Hepatocyte (in vitro differentiated cells): ENCODE data around the gene COL11A2. TPM values are rescaled to one million over a fixed set of nuclear protein-coding genes. Genes with fewer than 3 reads are reported as not detected.

Experiments used
- DNase-seq: peaks from one replicate; pipeline ENCODE4 v3.0.0-alpha.2; 2016; ENCODE audit warnings: low spot score
- H2AFZ ChIP-seq: fragments of 200-600 bp; sonication (generic); 2 replicates; pipeline ENCODE4 v1.6.0; 2016; ENCODE audit warnings: antibody characterized with exemption, mild to moderate bottlenecking
- H3K27ac ChIP-seq: fragments of 200-600 bp; sonication (generic); 2 replicates; pipeline ENCODE4 v1.5.1; 2016; ENCODE audit warnings: mild to moderate bottlenecking
- H3K27me3 ChIP-seq: fragments of 200-600 bp; sonication (generic); 2 replicates; pipeline ENCODE4 v1.6.1; 2016
- H3K36me3 ChIP-seq: fragments of 200-600 bp; sonication (generic); replicated peaks from 2 replicates; pipeline ENCODE4 v1.5.1; 2016; ENCODE audit warnings: low read depth; ENCODE audit not compliant: insufficient read depth
- H3K4me1 ChIP-seq: fragments of 200-600 bp; sonication (generic); 2 replicates; pipeline ENCODE4 v1.5.1; 2016; ENCODE audit warnings: mild to moderate bottlenecking, moderate library complexity; ENCODE audit not compliant: insufficient read depth
- H3K4me2 ChIP-seq: fragments of 200-600 bp; sonication (generic); 2 replicates; pipeline ENCODE4 v1.6.0; 2016
- H3K4me3 ChIP-seq: fragments of 200-600 bp; sonication (generic); 2 replicates; pipeline ENCODE4 v1.5.1; 2016; ENCODE audit warnings: mild to moderate bottlenecking
- H3K79me2 ChIP-seq: fragments of 200-600 bp; sonication (generic); 2 replicates; pipeline ENCODE4 v1.6.0; 2017; ENCODE audit warnings: mild to moderate bottlenecking
- H3K9me2 ChIP-seq: fragments of 200-600 bp; sonication (generic); replicated peaks from 2 replicates; pipeline ENCODE4 v1.6.0; 2017; ENCODE audit warnings: mild to moderate bottlenecking; ENCODE audit not compliant: insufficient read depth
- H3K9me3 ChIP-seq: fragments of 200-600 bp; sonication (generic); 2 replicates; pipeline ENCODE4 v1.5.1; 2016; ENCODE audit warnings: low read depth, mild to moderate bottlenecking
- H4K20me1 ChIP-seq: fragments of 200-600 bp; sonication (generic); 2 replicates; pipeline ENCODE4 v1.6.0; 2016; ENCODE audit warnings: mild to moderate bottlenecking; ENCODE audit not compliant: insufficient read depth, poor library complexity, severe bottlenecking
- CTCF ChIP-seq: fragments of 200-600 bp; sonication (generic); IDR thresholded peaks from 2 replicates; pipeline ENCODE4 v1.5.1; 2016; ENCODE audit warnings: antibody characterized with exemption, mild to moderate bottlenecking; ENCODE audit not compliant: poor library complexity
- EZH2 ChIP-seq: fragments of 200-600 bp; sonication (generic); IDR thresholded peaks from 2 replicates; pipeline ENCODE4 v1.6.1; 2016; ENCODE audit warnings: antibody characterized with exemption, mild to moderate bottlenecking, borderline replicate concordance
- EZH2phosphoT487 ChIP-seq: fragments of 200-600 bp; sonication (generic); IDR thresholded peaks from one replicate; pipeline ENCODE4 v1.6.1; 2018; ENCODE audit warnings: antibody characterized with exemption, mild to moderate bottlenecking, low read depth, moderate library complexity; ENCODE audit not compliant: unreplicated experiment, severe bottlenecking
- WGBS: methylation state at CpG from one replicate; pipeline ENCODE4 v1.1.6; 2016; ENCODE audit warnings: low lambda C conversion rate; ENCODE audit errors: missing lambda C conversion rate; 5-methylcytosine and 5-hydroxymethylcytosine counted together
- polyA plus RNA-seq: library from polyadenylated mRNA; unstranded; fragments of >200 nt; fragmentation: Nextera tagmentation; extraction: Ambion mirVana; gene quantifications from 2 replicates; pipeline ENCODE4 v1.2.1, GENCODE V29; 2016
- total RNA-seq: library from RNA; depleted of rRNA; stranded (reverse); fragments of >200 nt; gene quantifications from 2 replicates; pipeline ENCODE4 v1.2.3, GENCODE V29; 2014

Gene COL11A2
- total and polyA plus RNA-seq, 2 experiments from 2014 or later = 3.0 to 4.7 TPM

GRCh38 chr6:33175436-33176069 lies 16.7 kb downstream of the COL11A2 start:
- TF ChIP-seq CTCF = no peak
- TF ChIP-seq EZH2phosphoT487 = no peak
- TF ChIP-seq EZH2 = no peak
- Histone ChIP-seq H3K9me2 (no peaks in the 10 kb centered on the region), H4K20me1 (no peaks in the 10 kb centered on the region), H3K4me3 (no peak overlapping the region), H3K27me3 (no peaks in the 10 kb centered on the region), H3K4me1 (no peaks in the 10 kb centered on the region), H3K4me2 (no peak overlapping the region), H3K79me2 (no peaks in the 10 kb centered on the region), H2AFZ (no peak overlapping the region), H3K36me3 (no peaks in the 10 kb centered on the region), H3K9me3 (no peaks in the 10 kb centered on the region), H3K27ac (no peak overlapping the region)
- DNase-seq = no peak
- WGBS = 88% methylated on average over 10 of the region's 10 CpGs

DNA sequence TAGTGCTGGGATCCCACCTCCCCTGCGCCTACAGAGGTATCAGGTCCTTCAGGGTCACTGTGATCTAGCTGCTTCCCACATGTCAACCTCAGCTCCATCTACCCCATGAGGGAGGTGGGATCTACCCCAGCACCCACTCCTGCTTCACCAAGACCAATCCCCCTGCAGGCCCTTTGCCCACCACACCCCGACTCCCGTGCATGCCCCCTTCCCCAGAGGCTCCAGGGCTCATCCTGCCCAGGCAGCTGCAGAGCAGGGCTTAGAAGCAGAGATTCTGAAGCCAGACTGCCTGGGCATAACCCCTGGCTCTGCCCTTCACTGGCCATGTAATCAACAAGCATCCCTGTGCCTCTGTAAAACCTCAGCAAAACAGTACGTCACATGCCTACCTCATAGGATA lies 17.5 kb downstream of the COL11A2 start:
- 87% methylated on average over 4 of the region's 4 CpGs for WGBS
- H3K9me3 ChIP-seq = no peaks in the 10 kb centered on the region
- no peaks in the 10 kb centered on the region for H4K20me1 ChIP-seq
- H3K79me2 ChIP-seq = no peaks in the 10 kb centered on the region
- no peak overlapping the region for H3K4me3 ChIP-seq
- no peak for DNase-seq
- H3K36me3 ChIP-seq = no peaks in the 10 kb centered on the region
- no peak for TF ChIP-seq EZH2phosphoT487
- TF ChIP-seq EZH2 = no peak
- TF ChIP-seq CTCF = no peak
- H3K27ac ChIP-seq = no peak overlapping the region
- H3K9me2 ChIP-seq = no peaks in the 10 kb centered on the region
- no peak overlapping the region for H3K4me2 ChIP-seq
- no peak overlapping the region for H2AFZ ChIP-seq
- H3K4me1 ChIP-seq = no peaks in the 10 kb centered on the region
- no peaks in the 10 kb centered on the region for H3K27me3 ChIP-seq

DNA sequence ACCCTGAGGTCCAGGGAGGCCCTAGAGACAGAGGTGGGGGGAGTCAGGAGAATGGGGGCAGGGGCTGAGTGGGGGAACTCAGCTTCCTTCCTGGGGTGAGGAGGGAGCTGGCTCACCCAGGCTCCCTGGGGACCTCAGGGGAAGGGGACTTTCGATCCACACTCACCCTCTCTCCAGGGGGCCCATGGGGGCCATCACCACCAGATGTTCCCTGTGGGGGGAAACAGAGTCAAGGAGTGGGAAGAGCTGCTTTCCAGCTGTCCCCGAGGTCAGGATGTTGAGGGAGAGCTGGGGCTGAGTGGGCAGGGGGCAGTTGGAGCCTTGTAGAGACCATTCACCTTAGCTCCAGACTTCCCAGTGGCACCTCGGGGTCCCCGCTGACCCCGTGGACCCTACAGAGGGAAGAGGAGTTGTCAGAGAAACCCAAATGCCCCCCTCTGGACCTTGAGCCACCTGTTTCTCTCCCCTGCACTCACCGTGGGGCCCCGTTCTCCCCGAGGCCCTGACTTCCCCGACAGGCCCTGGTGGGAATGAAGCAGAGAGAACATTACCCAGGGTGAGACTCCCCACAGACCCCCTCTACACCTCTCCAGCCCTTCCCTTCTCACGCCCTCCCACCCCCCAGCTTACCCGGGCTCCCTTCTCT lies 18.6 kb downstream of the COL11A2 start:
- Histone ChIP-seq H2AFZ (no peak overlapping the region), H3K27me3 (no peaks in the 10 kb centered on the region), H4K20me1 (no peaks in the 10 kb centered on the region), H3K4me3 (no peak overlapping the region), H3K9me2 (no peaks in the 10 kb centered on the region), H3K9me3 (no peaks in the 10 kb centered on the region), H3K4me2 (no peak overlapping the region), H3K4me1 (no peaks in the 10 kb centered on the region), H3K79me2 (no peaks in the 10 kb centered on the region), H3K36me3 (no peaks in the 10 kb centered on the region), H3K27ac (no peak overlapping the region)
- TF ChIP-seq EZH2phosphoT487 = no peak
- TF ChIP-seq EZH2 = no peak
- no peak for TF ChIP-seq CTCF
- WGBS = 75% methylated on average over 5 of the region's 11 CpGs
- no peak for DNase-seq
